HCT116 (cell line): ENCODE data around the gene TAF6L. TPM values are rescaled to one million over a fixed set of nuclear protein-coding genes. Genes with fewer than 3 reads are reported as not detected.

Experiments used
- ATAC-seq: fragments of 200-7000 bp; cut with Tn5 transposase; 2 replicates; pipeline ENCODE4 v1.9.1; 2020; ENCODE audit warnings: mild to moderate bottlenecking, moderate library complexity
- BruUV-seq: library from RNA; stranded (reverse); fragments of 400-500 nt; replicated peaks from 2 replicates; lab custom pipeline; 2021; lab: Mats Ljungman, UMichigan
- CTCF ChIA-PET: fragments of 300-600 bp; sonication (Branson Sonifier 250); formaldehyde crosslinking; loops from one replicate; lab custom pipeline; 2021; ENCODE audit warnings: antibody characterized with exemption; lab: Charles Lee
- POLR2A ChIA-PET: fragments of 300-600, 350-600 bp; sonication (Branson Sonifier 250); formaldehyde crosslinking; loops from one replicate; lab custom pipeline; 2021; ENCODE audit warnings: antibody characterized with exemption; lab: Charles Lee
- RAD21 ChIA-PET, 2 experiments: fragments of 300-600 bp; sonication (Branson Sonifier 250); formaldehyde crosslinking; loops; one replicate each; lab custom pipeline; 2023; ENCODE audit warnings: low total read pairs in 2 of 2; ENCODE audit not compliant: uncharacterized antibody in 2 of 2, unreplicated experiment in 2 of 2, low non-redundant PET in 1 of 2; lab: Charles Lee
- DNase-seq: peaks from one replicate; pipeline ENCODE4 v3.0.0-alpha.2; 2010; ENCODE audit warnings: low read depth, low spot score
- H2AFZ ChIP-seq: fragments of 200-600 bp; shearing (Covaris generic), sonication (generic); 2 replicates; pipeline ENCODE4 v1.6.1; 2017; ENCODE audit warnings: low read depth, mixed run types, mixed read lengths, antibody characterized with exemption, low read length; ENCODE audit not compliant: poor library complexity, severe bottlenecking
- H3K27ac ChIP-seq: 2 replicates; pipeline ENCODE4 v1.5.1; 2012; ENCODE audit warnings: low read depth, low read length
- H3K27me3 ChIP-seq: fragments of 200-600 bp; sonication (generic); 2 replicates; pipeline ENCODE4 v1.6.1; 2016; ENCODE audit warnings: mixed run types, low read length, mixed read lengths; ENCODE audit not compliant: insufficient read depth
- H3K36me3 ChIP-seq, 2 experiments: fragments of 200-500 bp in 1 of 2; fragments of 200-600 bp in 1 of 2; sonication (Bioruptor generic) in 1 of 2; sonication (generic) in 1 of 2; 2 replicates each; pipeline versions ENCODE4 v1.5.1 to v1.6.1; 2014 to 2016; ENCODE audit warnings: low read length in 2 of 2, inconsistent platforms in 1 of 2, mixed read lengths in 1 of 2, mixed run types in 1 of 2; ENCODE audit not compliant: insufficient read depth in 2 of 2, control insufficient read depth in 1 of 2
- H3K4me1 ChIP-seq, 2 experiments: fragments of 200-600 bp in 1 of 2; sonication (generic) in 1 of 2; 2 replicates each; pipeline versions ENCODE4 v1.5.1 to v1.6.1; 2012 to 2017; ENCODE audit warnings: low read length in 2 of 2, inconsistent platforms in 1 of 2, mild to moderate bottlenecking in 1 of 2, mixed read lengths in 1 of 2, mixed run types in 1 of 2, moderate library complexity in 1 of 2; ENCODE audit not compliant: insufficient read depth in 2 of 2, control insufficient read depth in 1 of 2
- H3K4me2 ChIP-seq: fragments of 200-600 bp; sonication (generic); 2 replicates; pipeline ENCODE4 v1.6.1; 2017; ENCODE audit warnings: mixed run types, low read length, mixed read lengths
- H3K4me3 ChIP-seq, 2 experiments: fragments of 200-600 bp in 1 of 2; sonication (generic) in 1 of 2; replicated peaks in 1 of 2; 2 replicates each; pipeline ENCODE4 v1.5.1; 2011 to 2016; ENCODE audit warnings: low read length in 2 of 2, control low read depth in 1 of 2, low read depth in 1 of 2, mild to moderate bottlenecking in 1 of 2, mixed read lengths in 1 of 2, mixed run types in 1 of 2
- H3K79me2 ChIP-seq: fragments of 200-600 bp; sonication (generic); 2 replicates; pipeline ENCODE4 v1.6.1; 2017; ENCODE audit warnings: mild to moderate bottlenecking, mixed run types, low read length, moderate library complexity, mixed read lengths; ENCODE audit not compliant: insufficient read depth
- H3K9ac ChIP-seq: fragments of 200-600 bp; sonication (generic); 2 replicates; pipeline ENCODE4 v1.6.1; 2016; ENCODE audit warnings: low read length, mixed read lengths
- H3K9me2 ChIP-seq: fragments of 200-600 bp; sonication (generic), shearing (Covaris generic); 2 replicates; pipeline ENCODE4 v1.6.1; 2017; ENCODE audit warnings: mixed run types, mild to moderate bottlenecking, moderate library complexity; ENCODE audit not compliant: insufficient read depth
- H3K9me3 ChIP-seq, 2 experiments: fragments of 200-500 bp in 1 of 2; fragments of 200-600 bp in 1 of 2; sonication (Bioruptor generic) in 1 of 2; sonication (generic) in 1 of 2; 2 replicates each; pipeline ENCODE4 v1.6.1; 2014 to 2017; ENCODE audit warnings: low read length in 2 of 2, mixed read lengths in 2 of 2, inconsistent platforms in 1 of 2, low read depth in 1 of 2, mild to moderate bottlenecking in 1 of 2, mixed run types in 1 of 2, moderate library complexity in 1 of 2; ENCODE audit not compliant: control insufficient read depth in 1 of 2, insufficient read depth in 1 of 2
- H4K20me1 ChIP-seq: fragments of 200-600 bp; sonication (generic), shearing (Covaris generic); 2 replicates; pipeline ENCODE4 v1.6.1; 2017; ENCODE audit warnings: mixed run types, mild to moderate bottlenecking, moderate library complexity; ENCODE audit not compliant: insufficient read depth
- CBX3 ChIP-seq: IDR thresholded peaks from 2 replicates; pipeline ENCODE4 v1.6.1; 2012; ENCODE audit warnings: low read depth
- CEBPB ChIP-seq: IDR thresholded peaks from 2 replicates; pipeline ENCODE4 v1.6.1; 2012; ENCODE audit warnings: low read depth
- EGR1 ChIP-seq: IDR thresholded peaks from 2 replicates; pipeline ENCODE4 v1.6.1; 2012; ENCODE audit warnings: low read depth
- EZH2 ChIP-seq: fragments of 200-600 bp; sonication (generic); IDR thresholded peaks from 2 replicates; pipeline ENCODE4 v1.6.1; 2017; ENCODE audit warnings: antibody characterized with exemption, mixed run types
- FOSL1 ChIP-seq: IDR thresholded peaks from 2 replicates; pipeline ENCODE4 v1.6.1; 2012; ENCODE audit warnings: low read depth
- POLR2A ChIP-seq: IDR thresholded peaks from 2 replicates; pipeline ENCODE4 v1.7.0; 2011; ENCODE audit warnings: borderline replicate concordance; ENCODE audit not compliant: insufficient read depth, insufficient read length; ENCODE audit errors: extremely low read depth
- POLR2AphosphoS5 ChIP-seq: IDR thresholded peaks from 2 replicates; pipeline ENCODE4 v1.6.1; 2011; ENCODE audit warnings: mild to moderate bottlenecking, low read depth, low read length, moderate library complexity
- RAD21 ChIP-seq: IDR thresholded peaks from 2 replicates; pipeline ENCODE4 v1.6.1; 2012; ENCODE audit warnings: low read depth, mild to moderate bottlenecking
- SP1 ChIP-seq: IDR thresholded peaks from 2 replicates; pipeline ENCODE4 v1.6.1; 2012; ENCODE audit warnings: low read depth
- TCF7L2 ChIP-seq: IDR thresholded peaks from 2 replicates; pipeline ENCODE4 v1.7.0; 2011; ENCODE audit warnings: borderline replicate concordance, inconsistent platforms; ENCODE audit not compliant: insufficient read depth, insufficient read length; ENCODE audit errors: extremely low read depth
- YY1 ChIP-seq: IDR thresholded peaks from 2 replicates; pipeline ENCODE4 v1.6.1; 2011; ENCODE audit warnings: low read length, low read depth, moderate library complexity, mild to moderate bottlenecking; ENCODE audit not compliant: insufficient replicate concordance; ENCODE audit errors: extremely low read depth
- ZFX ChIP-seq: fragments of 450-650 bp; IDR thresholded peaks from 2 replicates; pipeline ENCODE4 v1.6.1; 2017
- intact Hi-C: fragments of 100-400 bp; cut with micrococcal nuclease; formaldehyde crosslinking; loops from 2 replicates; pipeline ENCODE4 v1.10.0; 2022
- total RNA-seq: library from RNA; stranded (reverse); gene quantifications from one replicate; pipeline ENCODE4 v1.2.1, GENCODE V29; 2021; ENCODE audit not compliant: unreplicated experiment

The TAF6L gene
- total RNA-seq, 1 experiment from 2014 or later = 24.2 TPM

GRCh38 chr11:62770778-62771143 lies 435 bp upstream of the TAF6L start:
- POLR2A ChIA-PET = interaction anchor here (0.6 to 3.2 kb wide), 9 partner anchors 9 to 106 kb away, joined by 3 to 16 read pairs (median 5); partner anchors contain the start of genes C11orf98, CSKMT, HNRNPUL2 and POLR2G
- CTCF ChIA-PET = interaction anchor here (1.0 to 4.0 kb wide), 4 partner anchors 16 to 376 kb away, joined by 3 to 27 read pairs (median 4); partner anchors contain the start of genes HNRNPUL2 and TMEM179B
- H3K9ac ChIP-seq = peak overlapping the region; percentile 73
- no peaks in the 10 kb centered on the region for H3K27me3 ChIP-seq
- H3K36me3 ChIP-seq = peaks cover 6 to 10% of the 10 kb centered on the region in 2 experiments; a peak in 2 of 4 replicates
- H3K4me2 ChIP-seq = peak overlapping the region; percentile 81
- BruUV-seq = no TSS peak
- H3K4me1 ChIP-seq = peaks cover 7 to 24% of the 10 kb centered on the region in 2 experiments; a peak in 3 of 4 replicates
- H4K20me1 ChIP-seq = no peaks in the 10 kb centered on the region
- peak overlapping the region; percentile 74 for H3K27ac ChIP-seq
- intact Hi-C loops = loop anchor here (1.0 kb wide), 1 partner anchor 9 kb away; the partner anchor contains the start of gene POLR2G
- no peak for DNase-seq
- TF ChIP-seq ZFX = peak; percentile 25; the same call in 1 of the 2 replicates
- TF ChIP-seq EZH2 = no peak
- TF ChIP-seq, all 23 proteins: peak for 1
- RAD21 ChIA-PET = no interaction called here
- peaks cover 19% of the 10 kb centered on the region for H3K79me2 ChIP-seq
- no peak for ATAC-seq
- no peaks in the 10 kb centered on the region for H3K9me2 ChIP-seq
- H3K4me3 ChIP-seq = peak overlapping the region; percentile 67 to 69
- H2AFZ ChIP-seq = peak overlapping the region; percentile 23
- no peaks in the 10 kb centered on the region for H3K9me3 ChIP-seq

GRCh38 chr11:62774407-62774806 lies 3.2 kb downstream of the TAF6L start:
- H3K9me2 ChIP-seq = no peaks in the 10 kb centered on the region
- H2AFZ ChIP-seq = no peak overlapping the region
- H3K9me3 ChIP-seq = no peaks in the 10 kb centered on the region
- TF ChIP-seq CEBPB = no peak
- TF ChIP-seq YY1 = no peak
- no peak for TF ChIP-seq EZH2
- TF ChIP-seq TCF7L2 = no peak
- TF ChIP-seq FOSL1 = no peak
- TF ChIP-seq EGR1 = no peak
- TF ChIP-seq CBX3 = no peak
- no peak for TF ChIP-seq RAD21
- no peak for TF ChIP-seq POLR2AphosphoS5
- no peak for TF ChIP-seq POLR2A
- TF ChIP-seq SP1 = no peak
- no peak overlapping the region for H3K4me2 ChIP-seq
- H4K20me1 ChIP-seq = no peaks in the 10 kb centered on the region
- ATAC-seq = no peak
- peaks cover 7 to 24% of the 10 kb centered on the region in 2 experiments; a peak in 3 of 4 replicates for H3K4me1 ChIP-seq
- no peak overlapping the region for H3K9ac ChIP-seq
- peaks cover 19% of the 10 kb centered on the region for H3K79me2 ChIP-seq
- H3K27me3 ChIP-seq = no peaks in the 10 kb centered on the region
- BruUV-seq = no TSS peak
- peaks cover 3 to 13% of the 10 kb centered on the region in 2 experiments; a peak in 3 of 4 replicates for H3K36me3 ChIP-seq
- no peak overlapping the region for H3K27ac ChIP-seq
- no peak overlapping the region for H3K4me3 ChIP-seq
- no peak for DNase-seq
- ChIA-PET CTCF (interaction anchor here (1.1 kb wide), 1 partner anchor 12 kb away, joined by 3 read pairs; no protein-coding TSS in a partner anchor), POLR2A (interaction anchor here (1.0 kb wide), 1 partner anchor 67 kb away, joined by 7 read pairs; no protein-coding TSS in a partner anchor), RAD21 (no interaction called here)
- intact Hi-C loops = no loop called here
